DMS53 (cell line): ENCODE results near the gene ATP5F1C.

Experiments used
- DNase-seq: peaks from one replicate; lab custom pipeline; 2025; lab: John Stamatoyannopoulos, UW

ATP5F1C gene

GRCh38 chr10:7794251-7795026 is 6.5 kb downstream of the ATP5F1C start:
- no peak for DNase-seq

DNA sequence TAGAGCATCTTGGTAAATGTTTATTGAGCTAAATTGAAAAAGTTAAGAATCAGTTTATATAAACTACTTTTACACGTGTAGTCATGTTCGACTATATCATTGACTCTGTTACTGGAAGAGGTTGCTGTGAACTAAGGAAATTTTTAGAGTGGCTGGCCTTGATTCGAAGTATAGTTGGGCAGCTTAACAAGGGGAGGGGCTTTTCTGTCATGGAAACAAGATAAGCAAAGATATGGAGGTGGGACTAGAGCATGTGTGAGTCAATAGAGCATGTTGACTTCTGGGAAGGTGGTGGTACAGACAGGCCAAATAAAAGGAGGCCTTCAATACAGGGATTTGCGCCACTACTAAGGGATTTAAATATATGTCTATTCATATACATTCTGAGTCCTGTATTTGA is 7.6 kb downstream of the ATP5F1C start:
- no peak for DNase-seq

DNA sequence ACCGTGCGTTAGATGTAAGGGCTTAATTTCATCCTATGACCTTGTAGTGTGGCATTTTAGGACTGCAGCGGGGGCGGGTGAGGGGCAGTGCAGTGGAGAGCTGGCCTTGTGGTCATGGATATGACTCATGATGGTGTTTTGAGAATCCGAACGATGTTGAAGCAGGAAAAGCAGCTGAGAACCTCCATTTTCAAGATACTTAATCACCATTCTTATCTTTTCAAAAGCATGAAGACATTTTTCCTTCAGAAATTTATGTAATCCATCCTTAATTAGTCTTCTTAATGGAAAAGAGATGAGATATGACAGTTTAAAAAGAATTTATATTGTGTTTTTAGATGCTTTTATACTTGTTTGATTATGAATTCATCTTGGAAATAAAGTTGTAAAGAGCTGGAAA is 9.6 kb downstream of the ATP5F1C start:
- no peak for DNase-seq

GRCh38 chr10:7802606-7803005 is 14.6 kb downstream of the ATP5F1C start:
- DNase-seq = no peak

DNA sequence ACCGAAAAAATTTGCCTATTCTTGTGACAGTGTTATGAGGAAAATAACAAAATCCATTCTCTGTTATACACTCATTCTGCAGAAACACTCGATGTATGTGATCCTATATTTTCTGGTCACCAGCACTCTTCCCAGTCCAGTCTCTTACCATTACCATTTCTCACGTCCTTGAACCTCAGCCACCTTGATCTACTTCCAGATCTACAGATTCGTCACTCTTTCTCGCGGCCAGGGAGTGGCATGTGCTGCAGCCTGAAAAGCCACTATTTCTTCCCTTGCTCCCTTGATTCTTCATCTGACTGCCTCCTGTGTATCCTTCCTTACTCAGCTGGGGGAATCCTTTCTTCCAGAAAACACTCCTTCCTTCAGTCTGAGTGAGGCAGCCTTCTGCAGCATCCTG is 16.2 kb downstream of the ATP5F1C start:
- DNase-seq = no peak

GRCh38 chr10:7804741-7805140 is 16.8 kb downstream of the ATP5F1C start:
- no peak for DNase-seq

- no peak for DNase-seq
Measured at GRCh38 chr10:7808686-7809267, 20.8 kb downstream of the ATP5F1C start.

DNA sequence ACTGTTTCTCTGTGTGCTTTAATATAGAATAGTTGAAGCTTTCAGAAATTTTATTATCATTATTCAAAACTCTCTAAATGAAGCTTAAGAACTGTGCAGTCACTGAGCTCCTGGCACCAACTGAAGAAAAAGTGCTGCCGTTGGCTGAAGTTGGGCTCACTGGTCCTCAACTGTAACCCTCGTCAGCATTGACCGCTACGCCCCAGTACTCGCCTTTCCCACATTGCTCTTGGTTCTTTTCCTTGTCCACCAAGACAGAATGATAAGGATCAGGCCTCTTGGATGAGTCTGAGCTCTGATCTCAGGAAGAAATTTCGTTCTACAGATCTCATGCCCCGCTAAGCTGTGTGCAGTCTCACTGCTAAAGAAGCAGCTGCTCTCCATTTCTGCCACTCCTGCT is 22.5 kb downstream of the ATP5F1C start:
- DNase-seq = no peak

DNA sequence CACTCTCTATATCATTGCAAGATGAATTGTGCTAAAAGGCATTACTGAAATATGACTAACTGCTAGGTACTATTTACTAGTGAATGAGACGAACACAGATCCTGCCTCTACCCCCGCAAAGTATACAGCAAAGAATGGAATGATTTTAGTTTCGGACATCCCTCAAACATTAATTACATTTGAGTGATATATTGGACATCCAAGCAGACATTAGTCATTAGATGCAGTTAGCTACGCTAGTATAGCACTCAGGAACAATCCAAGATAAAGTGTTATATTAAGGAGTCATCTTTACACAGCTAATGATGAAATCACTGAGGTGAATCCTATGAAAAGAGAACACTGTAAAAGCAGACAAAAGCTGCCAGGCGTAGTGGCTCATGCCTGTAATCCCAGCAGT is 23.0 kb downstream of the ATP5F1C start:
- peak; percentile 45 for DNase-seq

DNA sequence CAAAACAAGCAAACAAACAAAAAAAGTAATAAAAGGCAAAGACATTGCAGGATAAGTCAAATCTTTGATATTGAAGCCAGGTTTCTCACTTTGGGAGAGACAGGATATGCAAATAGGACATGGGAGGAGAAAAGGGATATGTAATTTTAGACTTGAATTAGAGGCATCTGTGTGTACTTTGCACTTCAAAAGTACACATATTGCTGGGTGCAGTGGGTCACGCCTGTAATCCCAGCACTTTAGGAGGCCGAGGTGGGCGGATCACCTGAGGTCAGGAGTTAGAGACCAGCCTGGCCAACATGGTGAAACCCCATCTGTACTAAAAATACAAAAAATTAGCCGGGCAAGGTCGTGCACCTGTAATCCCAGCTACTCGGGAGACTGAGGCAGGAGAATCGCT is 23.8 kb downstream of the ATP5F1C start:
- DNase-seq = peak; percentile 71

DNA sequence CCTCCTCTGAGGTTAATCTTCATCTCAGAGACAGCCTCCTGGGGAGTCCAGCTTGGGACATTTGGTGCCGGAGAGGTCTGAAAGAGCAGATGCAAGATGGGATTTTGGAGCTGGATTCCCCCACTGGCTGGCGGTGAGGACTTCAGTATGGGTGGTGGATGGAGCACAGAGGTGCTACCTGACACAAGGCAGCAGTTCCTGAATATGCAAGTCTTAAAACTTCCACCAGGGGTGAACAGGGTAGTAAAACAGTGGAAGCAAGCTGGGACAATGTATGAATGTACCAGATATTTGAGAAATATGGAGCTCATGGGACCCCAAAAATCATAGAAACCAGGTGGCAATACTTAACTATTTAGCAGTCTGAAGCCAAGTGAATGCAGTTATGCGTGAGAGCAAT is 25.5 kb downstream of the ATP5F1C start:
- DNase-seq = peak; percentile 36

DNA sequence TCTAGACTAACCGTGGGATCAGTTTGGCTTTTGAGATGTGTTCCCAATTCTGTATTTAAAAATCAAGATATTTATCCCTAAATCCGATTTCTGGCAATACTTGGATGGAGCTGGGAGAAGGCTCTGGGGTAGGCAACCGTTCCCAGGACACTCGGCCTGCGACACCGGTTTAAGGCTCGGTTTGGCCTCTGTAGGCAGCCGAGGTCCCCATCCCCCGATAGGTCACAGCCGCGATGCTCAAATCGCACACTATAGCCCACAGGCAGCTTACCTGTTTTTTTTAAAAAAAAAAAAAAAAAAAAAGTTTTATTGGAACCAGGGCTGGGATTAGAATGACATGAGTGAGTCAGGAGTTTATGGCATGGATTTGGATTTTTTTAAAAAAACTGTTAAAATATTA is 29.6 kb downstream of the ATP5F1C start:
- DNase-seq = peak; percentile 48

- DNase-seq = no peak
Measured at GRCh38 chr10:7817984-7818294, 30.0 kb downstream of the ATP5F1C start.

GRCh38 chr10:7818295-7819120 is 30.5 kb downstream of the ATP5F1C start, which contains the start of gene TAF3:
Gene TAF3 (plus strand): TSS chr10:7818505. CDS start chr10:7818710, 205 bp downstream.
- DNase-seq = peak; percentile 99

DNA sequence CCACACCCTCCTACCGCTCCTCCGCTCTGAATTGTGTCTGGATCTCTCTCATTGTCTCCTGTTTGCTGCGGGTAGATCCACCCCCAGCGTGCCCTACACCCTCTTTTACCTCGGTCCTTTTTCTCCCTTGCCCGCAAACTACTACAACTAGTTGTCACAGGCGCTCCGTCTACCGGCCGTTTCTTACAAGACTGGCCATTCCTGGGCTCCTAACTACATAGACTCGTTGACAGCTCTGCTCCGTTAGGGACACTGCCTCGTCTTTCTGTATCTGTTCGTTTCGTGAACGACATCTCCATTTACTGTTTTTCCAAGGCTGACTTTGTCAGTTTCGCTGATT is 31.1 kb downstream of the ATP5F1C start:
- peak; percentile 64 for DNase-seq

DNA sequence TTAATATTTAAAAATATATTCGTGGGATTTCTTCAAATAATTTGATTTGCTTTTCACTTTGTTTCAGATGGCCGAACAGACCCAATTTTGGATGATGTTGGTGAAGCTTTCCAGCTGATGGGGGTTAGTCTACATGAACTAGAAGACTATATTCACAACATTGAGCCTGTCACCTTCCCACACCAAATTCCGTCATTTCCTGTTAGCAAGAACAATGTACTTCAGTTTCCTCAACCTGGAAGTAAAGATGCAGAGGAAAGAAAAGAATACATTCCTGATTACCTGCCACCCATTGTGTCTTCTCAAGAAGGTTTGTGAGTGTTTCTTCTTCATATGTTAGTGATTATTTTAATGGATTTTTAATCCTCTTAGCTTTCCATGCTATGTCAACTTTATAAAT is 36.3 kb downstream of the ATP5F1C start:
- no peak for DNase-seq

DNA sequence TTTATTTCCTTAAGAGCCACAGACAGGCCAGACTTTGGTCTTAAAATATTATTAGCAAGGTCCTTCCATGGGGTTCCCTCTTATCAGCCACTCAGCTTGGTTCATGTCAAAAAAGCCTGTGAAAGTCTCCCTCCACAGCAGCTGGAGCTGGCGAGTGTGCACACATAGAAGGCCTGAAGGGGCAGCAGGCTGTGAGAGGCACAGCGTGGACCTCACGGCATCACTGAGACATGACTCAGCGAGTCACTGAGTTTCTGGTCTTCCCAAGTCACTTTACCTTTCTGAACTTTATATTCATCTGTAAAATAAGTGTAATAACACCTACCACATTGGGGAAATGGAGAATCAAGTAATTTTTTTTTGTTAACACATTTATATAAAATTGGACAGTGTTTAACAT is 39.0 kb downstream of the ATP5F1C start:
- DNase-seq = peak; percentile 45

DNA sequence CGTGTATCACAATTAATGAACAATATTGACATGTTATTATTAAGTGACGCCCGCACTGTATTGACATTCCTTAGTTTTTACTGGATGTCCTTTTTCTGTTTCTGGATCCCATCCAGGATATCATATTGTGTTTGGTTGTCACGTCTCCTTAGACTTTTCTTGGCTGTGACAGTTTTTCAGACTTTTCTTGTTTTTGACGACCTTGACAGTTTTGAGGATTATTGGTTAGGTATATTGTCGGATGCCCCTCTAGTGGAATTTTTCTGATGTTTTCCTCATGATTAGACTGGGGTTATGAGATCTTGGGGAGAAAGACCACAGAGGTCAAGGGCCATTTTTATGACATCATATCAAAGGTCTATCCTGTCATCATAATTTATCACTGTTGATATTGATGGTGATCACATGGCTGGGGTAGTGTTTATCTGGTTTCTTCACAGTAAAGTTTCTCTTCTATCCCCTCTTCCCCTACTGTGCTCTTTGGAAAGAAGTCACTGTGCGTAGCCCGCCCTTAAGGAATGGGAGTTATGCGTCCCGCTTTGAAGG is 41.4 kb downstream of the ATP5F1C start:
- DNase-seq = no peak

DNA sequence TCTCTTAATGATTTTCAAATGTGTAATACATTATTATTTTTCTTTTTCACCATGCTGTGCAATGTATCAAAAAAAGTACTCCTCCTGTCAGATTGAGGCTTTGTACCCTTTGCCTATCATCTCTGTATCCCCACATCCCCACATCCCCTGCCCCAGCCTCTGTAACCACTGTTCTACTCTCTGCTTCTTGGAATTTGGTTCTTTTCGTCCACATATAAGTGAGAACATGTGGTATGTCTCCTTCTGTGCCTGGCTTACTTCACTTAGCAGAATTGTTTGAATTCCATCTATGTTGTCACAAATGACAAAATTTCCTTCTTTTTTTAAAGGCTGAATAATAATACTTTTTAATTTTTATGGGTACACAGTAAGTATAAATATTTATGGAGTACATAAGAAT is 44.1 kb downstream of the ATP5F1C start:
- DNase-seq = no peak

- no peak for DNase-seq
Measured at GRCh38 chr10:7833210-7833609, 45.2 kb downstream of the ATP5F1C start.

DNA sequence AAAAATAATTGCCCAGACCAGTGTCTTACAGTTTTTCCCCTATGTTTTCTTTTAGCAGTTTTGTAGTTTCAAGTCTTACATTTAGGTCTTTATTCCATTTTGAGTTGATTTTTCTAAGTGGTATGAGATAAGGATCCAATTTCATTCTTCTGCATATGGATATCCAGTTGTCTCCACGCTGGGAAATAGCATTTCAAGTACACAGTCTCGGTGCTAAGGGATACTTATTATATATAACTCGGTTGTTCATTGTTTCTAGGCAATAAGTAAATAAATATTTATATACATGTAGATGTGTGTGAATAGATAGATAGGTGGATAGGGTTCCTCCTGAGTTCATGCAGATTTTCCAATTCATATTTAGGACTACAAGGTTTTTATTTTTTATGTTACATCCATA is 46.3 kb downstream of the ATP5F1C start:
- DNase-seq = no peak

DNA sequence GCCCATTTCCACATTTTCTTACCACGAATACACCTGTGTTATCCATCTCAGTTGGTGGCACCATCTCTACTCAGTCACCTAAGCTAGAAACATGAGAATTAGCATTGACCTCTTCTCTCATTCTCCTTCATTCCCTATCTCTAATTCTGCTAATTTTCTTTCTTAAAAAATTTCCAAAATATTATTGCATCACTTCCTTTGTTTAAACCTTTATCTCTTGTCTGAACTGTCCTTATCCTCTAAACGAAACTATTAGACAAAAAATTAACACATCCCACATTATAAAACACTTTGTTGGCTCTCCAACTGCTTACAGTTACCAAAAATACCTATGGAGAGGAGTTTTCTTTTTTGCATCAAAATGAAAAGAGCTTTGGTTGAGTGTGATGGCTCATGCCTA is 48.6 kb downstream of the ATP5F1C start:
- no peak for DNase-seq

- no peak for DNase-seq
Measured at GRCh38 chr10:7846591-7846990, 58.6 kb downstream of the ATP5F1C start.
